Liver (tissue), 2 donors: Measurements from ENCODE around the gene SLC49A4.

Experiments
- TF ChIP-seq, protein P1 (sequence below): fragments of 150-350 bp; IDR thresholded peaks from 2 replicates; pipeline ENCODE4 v1.5.1; 2017; ENCODE audit warnings: improper control_type of control experiment, low read depth, low read length; ENCODE audit not compliant: missing input control
- TF ChIP-seq, protein P2 (sequence below): IDR thresholded peaks from 2 replicates; pipeline ENCODE4 v1.6.1; 2016; ENCODE audit warnings: antibody characterized with exemption, mild to moderate bottlenecking
- TF ChIP-seq, protein P3 (sequence below): IDR thresholded peaks from 2 replicates; pipeline ENCODE4 v1.6.1; 2016; ENCODE audit warnings: antibody characterized with exemption
- donor health status: healthy.

DNA sequence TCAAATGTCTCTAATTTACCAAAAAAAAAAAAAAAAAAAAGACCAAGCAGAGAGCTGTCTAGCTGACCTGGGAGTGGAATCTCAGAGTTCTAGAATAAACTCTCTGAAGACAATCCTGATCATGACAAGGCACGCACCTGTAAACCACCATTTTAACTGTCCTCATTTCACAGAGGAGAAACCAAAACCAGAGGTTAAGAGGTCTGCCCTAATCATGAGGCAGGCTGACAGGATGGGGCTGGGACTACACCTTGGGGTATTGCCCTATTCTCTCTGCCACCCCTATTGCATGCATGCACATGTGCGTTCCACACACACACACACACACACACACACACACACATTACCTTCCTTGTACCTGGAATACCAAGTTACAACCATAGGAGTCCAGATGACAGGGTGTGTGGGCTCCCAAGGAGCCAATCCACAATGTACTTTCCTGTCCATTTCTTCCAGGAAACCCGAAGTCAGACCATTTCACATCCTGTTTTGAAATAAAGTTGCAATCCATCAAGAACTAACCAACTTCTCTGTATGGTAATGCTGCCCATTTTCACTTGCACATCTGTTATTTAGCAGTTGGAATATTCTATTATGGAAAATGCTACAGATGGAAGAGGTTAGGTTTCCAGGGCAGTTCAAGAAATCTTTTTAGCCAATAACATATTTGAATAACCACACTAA lies 35.9 kb upstream of the SLC49A4 start:
- TF ChIP-seq, protein P1, sequence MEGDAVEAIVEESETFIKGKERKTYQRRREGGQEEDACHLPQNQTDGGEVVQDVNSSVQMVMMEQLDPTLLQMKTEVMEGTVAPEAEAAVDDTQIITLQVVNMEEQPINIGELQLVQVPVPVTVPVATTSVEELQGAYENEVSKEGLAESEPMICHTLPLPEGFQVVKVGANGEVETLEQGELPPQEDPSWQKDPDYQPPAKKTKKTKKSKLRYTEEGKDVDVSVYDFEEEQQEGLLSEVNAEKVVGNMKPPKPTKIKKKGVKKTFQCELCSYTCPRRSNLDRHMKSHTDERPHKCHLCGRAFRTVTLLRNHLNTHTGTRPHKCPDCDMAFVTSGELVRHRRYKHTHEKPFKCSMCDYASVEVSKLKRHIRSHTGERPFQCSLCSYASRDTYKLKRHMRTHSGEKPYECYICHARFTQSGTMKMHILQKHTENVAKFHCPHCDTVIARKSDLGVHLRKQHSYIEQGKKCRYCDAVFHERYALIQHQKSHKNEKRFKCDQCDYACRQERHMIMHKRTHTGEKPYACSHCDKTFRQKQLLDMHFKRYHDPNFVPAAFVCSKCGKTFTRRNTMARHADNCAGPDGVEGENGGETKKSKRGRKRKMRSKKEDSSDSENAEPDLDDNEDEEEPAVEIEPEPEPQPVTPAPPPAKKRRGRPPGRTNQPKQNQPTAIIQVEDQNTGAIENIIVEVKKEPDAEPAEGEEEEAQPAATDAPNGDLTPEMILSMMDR = no peak
- TF ChIP-seq, protein P2, sequence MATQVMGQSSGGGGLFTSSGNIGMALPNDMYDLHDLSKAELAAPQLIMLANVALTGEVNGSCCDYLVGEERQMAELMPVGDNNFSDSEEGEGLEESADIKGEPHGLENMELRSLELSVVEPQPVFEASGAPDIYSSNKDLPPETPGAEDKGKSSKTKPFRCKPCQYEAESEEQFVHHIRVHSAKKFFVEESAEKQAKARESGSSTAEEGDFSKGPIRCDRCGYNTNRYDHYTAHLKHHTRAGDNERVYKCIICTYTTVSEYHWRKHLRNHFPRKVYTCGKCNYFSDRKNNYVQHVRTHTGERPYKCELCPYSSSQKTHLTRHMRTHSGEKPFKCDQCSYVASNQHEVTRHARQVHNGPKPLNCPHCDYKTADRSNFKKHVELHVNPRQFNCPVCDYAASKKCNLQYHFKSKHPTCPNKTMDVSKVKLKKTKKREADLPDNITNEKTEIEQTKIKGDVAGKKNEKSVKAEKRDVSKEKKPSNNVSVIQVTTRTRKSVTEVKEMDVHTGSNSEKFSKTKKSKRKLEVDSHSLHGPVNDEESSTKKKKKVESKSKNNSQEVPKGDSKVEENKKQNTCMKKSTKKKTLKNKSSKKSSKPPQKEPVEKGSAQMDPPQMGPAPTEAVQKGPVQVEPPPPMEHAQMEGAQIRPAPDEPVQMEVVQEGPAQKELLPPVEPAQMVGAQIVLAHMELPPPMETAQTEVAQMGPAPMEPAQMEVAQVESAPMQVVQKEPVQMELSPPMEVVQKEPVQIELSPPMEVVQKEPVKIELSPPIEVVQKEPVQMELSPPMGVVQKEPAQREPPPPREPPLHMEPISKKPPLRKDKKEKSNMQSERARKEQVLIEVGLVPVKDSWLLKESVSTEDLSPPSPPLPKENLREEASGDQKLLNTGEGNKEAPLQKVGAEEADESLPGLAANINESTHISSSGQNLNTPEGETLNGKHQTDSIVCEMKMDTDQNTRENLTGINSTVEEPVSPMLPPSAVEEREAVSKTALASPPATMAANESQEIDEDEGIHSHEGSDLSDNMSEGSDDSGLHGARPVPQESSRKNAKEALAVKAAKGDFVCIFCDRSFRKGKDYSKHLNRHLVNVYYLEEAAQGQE = no peak
- TF ChIP-seq, protein P3, sequence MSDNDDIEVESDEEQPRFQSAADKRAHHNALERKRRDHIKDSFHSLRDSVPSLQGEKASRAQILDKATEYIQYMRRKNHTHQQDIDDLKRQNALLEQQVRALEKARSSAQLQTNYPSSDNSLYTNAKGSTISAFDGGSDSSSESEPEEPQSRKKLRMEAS = no peak
